Measurements from ENCODE around the gene RHEX.
"Not testable (repeated sequence)": the region's sequence is repeated elsewhere in the genome, so short reads cannot be mapped to it uniquely, and the experiment has no call there.

Gene RHEX

DNA sequence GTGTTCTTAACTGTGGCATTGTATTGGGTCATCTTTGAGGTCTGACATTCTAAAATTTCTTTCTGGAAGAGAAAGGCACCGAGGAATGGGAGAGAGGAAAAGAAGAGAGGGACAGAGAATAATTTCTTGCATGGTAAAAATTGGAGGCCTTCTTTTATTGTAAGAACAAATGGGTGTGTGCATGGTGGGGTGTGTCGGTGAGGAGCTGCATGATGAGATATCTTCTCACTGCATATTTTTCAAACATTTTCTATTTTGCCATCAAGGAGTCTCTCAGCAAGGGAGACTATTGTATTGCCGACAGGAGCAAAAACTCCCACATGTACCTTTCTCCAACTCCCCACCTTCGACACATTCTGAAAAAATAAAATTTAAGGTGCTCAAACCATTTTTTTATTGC, 22.8 kb upstream of the RHEX start:
- DNase-seq (ENCODE audit: low spot score): no peak

DNA sequence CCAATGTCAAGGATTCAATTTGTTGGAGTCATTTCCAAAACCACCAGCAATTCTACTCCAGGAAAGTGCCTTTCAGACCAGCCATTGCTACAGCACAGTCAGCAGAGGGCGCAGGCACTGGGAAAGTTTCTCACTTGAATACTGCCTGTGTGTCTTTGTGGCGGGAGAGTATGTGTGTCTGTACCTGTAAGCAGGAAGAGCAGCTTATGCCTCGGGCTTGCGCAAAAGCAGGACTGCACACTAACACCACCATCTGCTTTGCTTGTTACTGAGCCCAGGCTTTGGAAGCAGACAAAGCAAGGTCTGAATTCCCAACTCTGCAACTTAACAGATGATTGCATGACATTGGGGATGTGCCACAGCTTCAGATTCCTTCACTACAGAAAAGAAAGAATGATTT, 22.3 kb upstream of the RHEX start:
- peak; percentile 38 for DNase-seq (ENCODE audit: low spot score)

DNA sequence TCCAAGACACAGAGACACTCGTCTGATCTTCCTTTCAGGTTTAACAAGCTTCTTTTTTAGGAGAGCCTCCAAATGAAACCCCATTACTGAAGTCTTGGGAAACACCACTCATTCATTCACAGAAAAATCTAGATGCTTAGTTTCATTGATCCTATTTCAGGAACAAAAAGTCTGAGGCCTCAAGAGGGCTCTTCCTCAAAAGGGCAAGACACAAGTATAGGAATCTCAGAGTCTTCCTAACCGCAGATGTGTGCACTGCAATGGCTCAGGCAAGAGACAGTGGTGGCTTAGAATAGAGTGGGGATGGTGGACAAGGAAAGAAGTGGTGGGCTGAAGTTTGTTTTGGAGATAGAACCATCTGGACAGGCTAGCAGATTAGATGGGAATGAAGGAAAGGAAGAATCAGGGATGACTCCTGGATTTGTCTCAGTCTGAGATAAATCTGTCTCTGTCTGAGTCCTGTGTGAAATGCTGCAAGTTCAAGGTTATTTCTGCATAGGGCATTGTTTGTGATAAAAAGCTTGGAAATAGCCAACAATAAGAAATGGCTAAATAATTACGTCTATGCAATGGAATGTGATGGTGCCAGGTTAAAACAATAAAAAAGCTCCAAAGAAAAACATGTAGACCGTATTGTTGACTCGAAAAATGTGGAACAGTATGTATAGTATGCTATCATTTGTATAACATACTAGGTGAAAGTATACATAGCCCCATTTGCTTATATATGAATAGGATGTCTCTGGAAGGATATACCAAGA, 20.4 kb upstream of the RHEX start:
- no peak for DNase-seq (ENCODE audit: low spot score)

DNA sequence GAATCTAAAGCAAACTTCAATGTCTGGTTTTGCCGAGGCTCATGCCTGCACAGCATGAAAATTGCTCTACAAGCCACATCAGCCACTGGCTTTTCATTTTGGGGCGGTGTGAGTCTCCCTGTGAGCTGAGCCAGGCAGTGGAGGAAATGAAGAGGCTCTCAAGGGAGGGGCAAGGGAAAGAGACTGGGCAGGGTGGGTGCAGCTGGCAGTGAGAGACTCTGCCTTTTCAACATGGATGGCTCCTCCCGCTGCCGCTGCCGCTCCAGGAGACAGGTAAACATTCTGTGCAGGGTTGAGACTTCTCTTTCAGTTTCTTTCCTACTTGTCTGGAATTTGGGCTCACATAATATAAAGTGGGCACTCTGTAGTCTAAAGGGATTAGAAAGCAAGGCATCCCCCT, 17.9 kb upstream of the RHEX start:
- DNase-seq (ENCODE audit: low spot score): no peak

DNA sequence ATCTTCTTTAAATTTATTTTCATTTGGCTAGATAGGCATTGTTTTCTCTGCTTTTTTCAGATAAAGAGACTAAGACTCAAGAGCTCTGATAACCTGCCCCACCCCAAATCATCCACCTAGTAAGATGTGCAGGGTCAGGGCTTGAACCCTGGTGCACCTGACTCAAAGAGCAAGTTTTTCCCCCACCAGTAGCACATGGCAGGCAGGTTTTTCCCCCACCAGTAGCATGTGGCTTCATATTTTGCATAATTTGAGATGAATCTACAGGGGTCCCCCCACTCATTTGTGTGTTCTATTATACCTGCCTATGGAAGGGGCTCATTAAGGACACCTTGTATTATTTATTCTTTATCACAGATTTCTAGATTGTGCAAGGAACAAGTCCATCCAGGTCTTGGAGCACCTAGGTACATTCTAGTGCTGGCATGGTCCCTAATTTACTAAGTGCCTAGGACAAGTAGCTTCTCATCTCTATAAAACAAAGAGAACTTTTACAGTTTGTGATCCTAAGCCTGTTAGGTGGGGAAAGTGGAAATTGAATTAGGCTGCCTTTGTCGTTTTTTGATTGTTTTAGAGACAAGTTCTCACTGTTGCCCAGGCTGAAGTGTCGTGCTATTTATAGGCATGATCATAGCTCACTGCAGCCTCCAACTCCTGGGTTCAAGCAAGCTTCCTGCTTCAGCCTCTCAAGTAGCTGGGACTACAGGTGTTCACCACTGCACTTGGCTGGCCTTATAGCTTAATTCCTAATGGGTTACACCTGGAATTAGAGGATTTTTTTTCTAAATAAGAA, 16.1 kb upstream of the RHEX start:
- no peak for DNase-seq (ENCODE audit: low spot score)

DNA sequence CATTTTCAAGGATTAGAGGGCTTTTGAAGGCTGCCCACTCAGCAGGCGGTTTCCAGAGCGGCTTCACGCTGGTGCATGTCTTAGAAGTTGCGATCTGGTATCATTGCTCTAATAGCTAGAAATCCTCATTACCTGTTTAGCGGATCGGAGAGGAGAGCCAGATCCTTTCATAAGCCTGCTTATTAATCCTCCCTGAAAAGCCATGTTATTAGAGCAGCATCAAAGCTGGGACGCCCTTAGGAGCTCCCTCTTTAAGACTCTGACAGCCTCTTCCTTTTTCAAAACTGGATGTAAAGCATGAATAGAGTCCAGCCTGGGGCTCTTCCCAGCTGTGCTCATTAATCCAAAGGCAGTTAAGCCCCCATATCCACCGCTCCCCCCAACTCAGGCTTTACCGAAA, 15.4 kb upstream of the RHEX start:
- DNase-seq (ENCODE audit: low spot score): no peak

DNA sequence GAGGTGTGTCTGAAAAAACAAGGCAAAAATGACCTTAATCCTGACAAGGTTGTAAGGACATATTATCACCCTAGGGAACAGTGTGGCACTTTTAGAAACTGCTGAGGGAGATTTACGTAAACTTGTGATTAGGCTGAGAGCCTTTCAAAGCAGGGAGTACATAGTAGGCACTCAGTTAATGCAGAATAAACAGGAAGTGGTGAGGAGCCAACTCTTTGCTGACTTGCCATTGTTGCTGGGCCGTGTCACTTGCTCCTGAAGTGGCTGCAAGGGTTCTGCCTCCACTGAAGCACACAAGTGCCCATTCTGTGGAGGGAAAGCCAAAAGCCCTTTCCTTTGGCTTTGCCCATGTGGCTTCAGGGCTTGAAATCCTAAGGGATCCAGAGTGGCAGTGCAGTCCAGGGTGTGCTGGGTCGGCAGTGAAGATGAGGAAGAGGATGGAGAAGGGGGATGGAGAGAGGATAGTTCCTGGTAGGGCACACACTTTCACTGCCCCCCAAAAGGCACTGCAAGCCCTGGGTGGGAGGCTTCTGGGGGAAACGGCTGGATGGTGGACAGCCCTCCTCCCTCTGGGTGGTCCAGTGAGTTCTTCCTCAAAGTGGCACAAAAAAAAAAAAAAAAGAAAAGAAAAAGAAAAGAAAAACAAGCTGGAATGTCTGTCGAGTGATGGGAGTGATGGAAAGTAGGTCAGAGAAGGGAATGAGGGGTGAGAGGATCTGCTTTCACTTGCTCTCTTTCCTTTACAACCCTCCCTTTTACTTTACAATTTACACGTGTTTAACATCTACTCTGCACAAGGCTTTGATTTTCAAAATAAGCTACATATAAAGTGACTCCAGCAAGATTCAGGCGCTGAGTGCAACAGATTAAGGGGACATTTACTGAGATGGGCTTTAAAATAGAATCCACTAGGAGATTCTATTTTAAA, 13.7 kb upstream of the RHEX start:
- DNase-seq (ENCODE audit: low spot score): no peak

DNA sequence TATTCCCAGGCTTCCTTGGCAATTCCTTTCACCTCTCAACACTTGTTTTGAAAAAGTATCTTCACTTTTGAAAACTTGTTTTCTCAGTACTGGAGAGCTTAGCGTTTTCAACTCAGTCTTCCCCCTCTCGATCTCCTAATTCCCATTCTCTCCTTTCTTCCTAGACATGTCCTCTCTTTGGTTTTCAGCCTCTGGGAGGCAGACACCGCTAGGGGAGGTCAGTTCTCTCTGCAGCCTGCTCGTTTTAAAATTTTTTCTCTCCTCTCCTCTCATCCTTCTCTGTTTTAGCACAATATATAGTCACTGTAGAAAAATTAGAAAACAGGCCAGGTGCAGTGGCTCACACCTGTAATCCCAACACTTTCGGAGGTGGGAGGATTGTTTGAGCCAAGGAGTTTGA, 12.6 kb upstream of the RHEX start:
- DNase-seq (ENCODE audit: low spot score): no peak

DNA sequence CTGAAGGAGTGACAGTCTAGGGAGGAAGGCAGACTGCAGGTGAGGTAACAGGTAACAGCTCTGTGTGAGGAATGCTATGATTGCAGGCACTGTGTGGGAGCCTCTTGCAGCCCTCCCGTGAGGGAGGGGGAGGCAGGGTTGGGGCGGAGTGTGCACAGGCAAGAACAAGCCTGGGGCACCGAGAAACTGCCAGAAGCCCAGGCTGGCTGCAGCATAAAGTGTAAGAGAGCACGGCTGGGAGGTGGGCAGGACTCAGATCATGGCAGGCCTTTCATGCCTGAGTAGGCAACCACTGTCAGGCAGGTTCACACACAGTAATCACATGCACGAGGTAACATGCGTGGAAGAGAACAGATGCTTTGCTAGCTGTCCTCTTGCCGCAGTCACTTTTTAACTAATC, 11.3 kb upstream of the RHEX start:
- DNase-seq (ENCODE audit: low spot score): no peak

DNA sequence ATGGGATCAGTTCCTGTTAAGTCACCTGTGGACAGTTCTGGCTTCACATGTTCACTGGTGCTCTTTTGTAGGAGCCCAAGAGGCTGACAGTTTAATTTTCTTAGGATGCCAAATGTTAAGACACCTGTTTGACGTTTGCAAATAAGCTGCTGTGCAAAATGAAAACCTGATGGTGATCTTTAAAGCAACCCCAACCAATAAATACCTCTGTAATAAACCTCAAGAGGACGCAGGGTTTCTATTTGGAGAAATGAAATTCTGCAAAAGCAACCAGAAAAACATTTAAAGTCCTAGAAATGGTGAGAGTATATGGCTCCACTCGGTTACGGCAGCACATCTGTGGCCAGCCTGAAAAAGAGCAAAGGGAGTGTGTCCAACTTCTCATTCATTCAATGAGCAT, 5.7 kb upstream of the RHEX start:
- DNase-seq (ENCODE audit: low spot score): no peak

DNA sequence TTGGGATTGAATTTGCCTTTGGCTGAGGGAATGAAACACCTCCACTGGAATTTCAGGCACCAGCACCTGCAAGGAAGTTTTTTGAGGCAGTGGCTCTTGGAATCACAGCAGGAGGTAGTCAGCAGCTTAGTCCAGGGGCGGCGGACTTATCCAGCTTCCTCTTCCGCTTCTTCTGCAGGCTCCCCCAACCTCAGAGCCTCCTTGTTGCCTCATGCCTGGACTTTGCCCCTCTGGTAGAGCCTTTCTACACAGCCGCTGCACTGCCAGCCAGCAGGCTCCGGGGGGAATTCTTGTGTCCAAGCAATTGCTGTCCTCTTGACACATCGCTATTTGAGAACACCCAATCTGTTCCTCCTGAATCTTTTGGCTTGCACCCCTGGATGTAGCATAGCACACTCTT, 4.4 kb upstream of the RHEX start:
- DNase-seq (ENCODE audit: low spot score): no peak

DNA sequence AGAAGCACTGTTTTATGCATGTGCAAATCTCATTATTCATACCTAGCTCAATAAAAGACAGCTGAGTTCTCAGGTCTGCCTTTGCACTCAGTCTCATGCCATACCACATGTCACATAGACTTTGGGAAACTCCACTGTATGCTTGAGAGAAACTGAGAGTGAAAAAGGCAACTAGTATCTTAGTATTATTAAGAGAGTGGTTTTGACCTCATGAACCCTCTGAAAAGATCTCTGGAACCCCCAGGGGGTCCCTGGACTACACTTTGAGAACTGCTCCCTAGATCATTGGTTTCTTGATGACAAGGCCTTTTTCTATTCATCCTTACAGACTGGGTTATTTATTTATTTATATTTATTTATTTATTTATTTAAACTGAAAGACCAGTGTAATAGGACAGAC, 3.7 kb upstream of the RHEX start:
- no peak for DNase-seq (ENCODE audit: low spot score)

DNA sequence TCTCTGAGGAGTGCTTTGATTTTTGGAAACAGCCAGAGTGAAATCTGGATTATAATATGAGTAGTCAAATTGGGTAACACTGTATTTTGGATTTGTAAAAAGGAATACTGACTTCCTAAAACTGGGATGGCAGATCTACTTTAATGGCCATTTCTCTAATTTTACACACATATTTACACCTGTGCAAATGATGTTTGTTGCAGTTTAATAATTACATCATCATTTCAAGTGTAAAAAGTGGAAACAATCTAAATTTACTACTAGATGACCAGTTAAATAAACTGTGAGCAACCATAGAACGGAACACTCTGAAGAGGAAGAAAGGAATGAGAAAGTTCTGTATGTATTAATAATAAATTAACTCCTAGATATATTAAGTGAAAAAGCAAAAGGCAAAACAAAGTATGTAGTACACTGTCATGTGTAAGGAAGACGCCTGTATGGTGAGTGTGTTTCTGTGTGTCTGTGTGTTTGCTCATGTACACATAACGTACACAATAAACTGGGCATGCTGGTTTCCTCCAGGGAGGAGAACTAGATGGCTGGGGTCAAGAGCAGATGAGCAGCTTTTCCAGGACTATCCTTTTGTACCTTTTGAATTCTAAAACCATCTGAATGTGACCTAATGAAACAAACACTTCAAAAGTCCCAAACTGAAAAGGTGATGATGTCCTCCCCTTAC, 2.9 kb upstream of the RHEX start:
- DNase-seq (ENCODE audit: low spot score): no peak

DNA sequence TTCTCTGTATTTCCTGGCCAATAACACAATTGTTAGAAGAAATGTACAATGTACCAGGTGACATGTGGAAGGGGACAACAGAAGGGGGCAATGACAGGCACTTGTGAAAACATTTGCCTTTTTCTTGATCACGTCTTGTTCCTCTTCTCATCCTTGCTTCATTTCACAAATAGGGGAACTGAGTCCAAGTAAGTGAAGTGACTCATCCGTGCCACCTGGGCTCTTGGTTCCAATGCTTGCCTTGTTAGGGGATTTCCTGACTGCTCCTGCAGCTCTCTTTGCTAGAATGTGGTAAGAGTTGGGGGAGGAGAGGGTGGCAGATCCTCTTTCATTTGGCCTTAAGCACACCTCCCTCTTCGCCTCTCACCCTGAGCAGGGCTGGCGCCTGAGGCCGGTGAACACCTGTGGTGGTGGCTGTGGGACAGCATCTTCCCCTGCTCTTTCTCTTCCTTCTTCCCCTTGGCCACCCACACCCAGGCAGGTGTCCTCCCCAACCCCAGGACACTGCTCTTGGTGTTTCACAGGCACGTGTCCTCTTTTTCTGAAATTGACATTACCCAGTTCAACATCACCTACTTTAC, 2.2 kb upstream of the RHEX start:
- no peak for DNase-seq (ENCODE audit: low spot score)

DNA sequence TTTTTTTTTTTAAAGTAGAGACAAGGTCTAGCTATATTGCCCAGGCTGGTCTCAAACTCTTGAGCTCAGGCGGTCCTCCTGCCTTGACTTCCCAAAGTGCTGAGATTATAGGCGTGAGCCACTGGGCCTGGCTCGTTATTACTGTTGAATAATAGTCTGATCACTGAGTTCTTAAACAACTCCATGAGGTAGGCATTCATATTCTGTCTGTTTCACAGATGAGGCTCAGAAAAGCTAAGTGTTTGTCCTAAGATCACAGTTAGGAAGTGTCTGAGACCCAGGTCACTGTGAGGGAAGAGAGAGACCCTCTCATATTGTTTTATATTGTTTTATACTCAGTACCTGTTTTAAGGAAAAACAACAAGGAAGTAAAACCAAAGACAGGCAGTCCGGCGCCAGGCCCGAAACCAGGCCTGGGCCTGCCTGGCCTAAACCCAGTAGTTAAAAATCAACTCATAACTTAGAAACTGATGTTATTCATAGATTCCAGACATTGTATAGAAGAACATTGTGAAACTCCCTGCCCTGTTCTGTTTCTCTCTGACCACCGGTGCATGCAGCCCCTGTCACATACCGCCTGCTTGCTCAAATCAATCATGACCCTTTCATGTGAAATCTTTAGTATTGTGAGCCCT, 625 bp upstream of the RHEX start:
- DNase-seq (ENCODE audit: low spot score): not testable (repeated sequence)

DNA sequence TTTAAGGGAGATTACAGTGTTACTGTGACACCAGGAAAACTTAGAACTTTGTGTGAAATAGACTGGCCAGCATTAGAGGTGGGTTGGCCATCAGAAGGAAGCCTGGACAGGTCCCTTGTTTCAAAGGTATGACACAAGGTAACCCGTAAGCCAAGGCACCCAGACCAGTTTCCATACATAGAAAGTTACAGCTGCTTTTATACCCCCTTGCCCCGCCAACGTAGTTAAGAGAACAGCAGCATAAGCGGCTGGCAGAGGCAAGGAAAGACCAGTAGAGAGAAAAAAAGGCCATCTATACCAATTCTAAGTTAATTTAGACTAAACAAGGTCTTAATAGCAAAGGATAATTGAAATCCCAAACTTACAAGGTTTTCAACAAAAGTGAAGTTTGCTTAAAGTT, 643 bp downstream of the RHEX start:
- DNase-seq (ENCODE audit: low spot score): not testable (repeated sequence)

DNA sequence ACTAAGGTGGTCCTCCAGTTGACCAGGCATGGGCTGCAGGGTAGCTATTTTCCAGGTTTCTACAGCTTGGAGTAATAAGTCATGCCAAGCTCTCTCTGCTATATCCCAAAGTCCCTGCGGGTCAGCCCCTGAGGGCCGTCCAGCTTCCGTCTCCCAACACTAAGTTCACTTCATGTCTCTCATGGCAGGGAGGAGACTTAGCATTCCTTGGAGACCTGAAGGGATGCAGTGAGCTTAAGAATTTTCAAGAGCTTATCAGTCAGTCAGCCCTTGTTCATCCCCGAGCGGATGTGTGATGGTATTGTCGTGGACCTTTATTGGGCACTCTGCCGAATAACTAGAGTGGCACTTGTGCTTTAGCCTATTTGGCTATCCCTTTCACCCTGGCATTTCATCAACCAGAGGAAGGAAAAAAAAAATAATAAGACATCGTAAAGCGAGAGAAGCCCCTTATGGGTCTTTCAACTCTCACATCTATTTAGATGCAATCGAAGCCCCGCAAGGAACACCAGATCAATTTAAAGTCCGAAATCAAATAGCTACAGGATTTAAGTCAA, 2.2 kb downstream of the RHEX start:
- not testable (repeated sequence) for DNase-seq (ENCODE audit: low spot score)

DNA sequence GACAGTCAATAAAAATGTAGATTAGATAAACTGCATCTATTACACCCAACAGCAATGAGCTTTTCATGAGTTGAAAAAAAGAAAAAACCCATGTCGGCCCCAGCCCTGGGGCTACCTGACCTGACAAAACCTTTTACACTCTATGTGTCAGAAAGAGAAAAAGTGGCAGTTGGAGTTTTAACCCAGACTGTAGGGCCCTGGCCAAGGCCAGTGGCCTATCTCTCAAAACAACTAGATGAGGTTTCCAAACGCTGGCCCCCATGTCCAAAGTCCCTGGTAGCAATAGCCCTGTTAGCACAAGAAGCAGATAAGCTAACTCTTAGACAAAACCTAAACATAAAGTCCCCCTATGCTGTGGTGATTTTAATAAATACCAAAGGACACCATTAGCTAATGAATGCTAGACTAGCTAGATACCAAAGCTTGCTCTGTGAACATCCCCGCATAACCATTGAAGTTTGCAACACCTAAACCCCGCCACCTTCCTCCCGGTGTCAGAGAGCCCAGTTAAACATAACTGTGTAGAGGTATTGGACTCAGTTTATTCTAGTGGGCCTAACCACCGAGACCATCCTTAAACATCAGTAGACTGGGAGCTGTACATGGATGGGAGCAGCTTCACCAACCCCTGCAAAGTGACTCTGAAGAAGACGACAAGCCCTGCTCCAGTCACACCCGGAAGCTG, 2.8 kb downstream of the RHEX start:
- DNase-seq (ENCODE audit: low spot score): not testable (repeated sequence)

DNA sequence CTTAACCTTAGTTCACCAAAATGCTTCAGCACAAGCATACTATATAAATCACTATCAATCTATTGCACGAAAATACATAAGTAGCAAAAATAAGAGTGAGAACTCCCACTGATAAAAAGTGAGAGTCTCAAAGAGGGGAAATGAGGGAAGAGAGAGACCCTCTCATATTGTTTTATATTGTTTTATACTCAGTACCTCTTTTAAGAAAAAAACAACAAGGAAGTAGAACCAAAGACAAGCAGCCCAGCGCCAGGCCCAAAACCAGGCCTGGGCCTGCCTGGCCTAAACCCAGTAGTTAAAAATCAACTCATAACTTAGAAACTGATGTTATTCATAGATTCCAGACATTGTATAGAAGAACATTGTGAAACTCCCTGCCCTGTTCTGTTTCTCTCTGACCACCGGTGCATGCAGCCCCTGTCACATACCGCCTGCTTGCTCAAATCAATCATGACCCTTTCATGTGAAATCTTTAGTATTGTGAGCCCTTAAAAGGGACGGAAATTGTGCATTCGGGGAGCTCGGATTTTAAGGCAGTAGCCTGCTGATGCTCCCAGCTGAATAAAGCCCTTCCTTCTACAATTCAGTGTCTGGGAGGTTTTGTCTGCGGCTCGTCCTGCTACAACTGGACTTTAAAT, 5.4 kb downstream of the RHEX start:
- DNase-seq (ENCODE audit: low spot score): not testable (repeated sequence)

DNA sequence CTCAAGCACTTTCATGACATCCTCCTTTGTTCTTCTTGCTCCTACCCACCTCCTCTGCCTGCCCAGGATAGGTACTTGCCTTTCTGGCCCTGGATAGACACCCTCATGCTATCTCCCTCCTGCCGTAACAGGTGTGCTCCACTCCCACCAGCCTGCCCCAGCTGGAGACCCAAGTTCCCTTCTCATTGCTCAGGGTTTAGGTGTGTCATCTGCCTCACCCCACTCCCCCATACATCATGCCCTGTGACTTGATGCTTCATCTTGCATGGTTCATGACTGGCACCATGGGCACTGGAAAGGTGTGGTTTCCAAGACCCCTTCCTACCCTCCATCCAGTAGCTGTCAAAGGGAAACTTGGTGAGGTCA, 5.9 kb downstream of the RHEX start:
- no peak for DNase-seq (ENCODE audit: low spot score)
